IPS DF 6.9 (cell line): ENCODE measurements around the gene RETN.

ENCODE experiments used
- DNase-seq: peaks from one replicate; pipeline ENCODE4 v3.0.0-alpha.2; 2013; ENCODE audit warnings: low read depth, low spot score
- H3K27ac ChIP-seq: one replicate; pipeline ENCODE4 v1.5.1; 2013; ENCODE audit warnings: low read length, control low read depth
- H3K27me3 ChIP-seq: 2 replicates; pipeline ENCODE4 v1.6.1; 2013; ENCODE audit warnings: mild to moderate bottlenecking, low read length; ENCODE audit not compliant: control insufficient read depth, insufficient read depth
- H3K36me3 ChIP-seq: 2 replicates; pipeline ENCODE4 v1.6.1; 2013; ENCODE audit warnings: low read length; ENCODE audit not compliant: control insufficient read depth, insufficient read depth
- H3K4me1 ChIP-seq: 2 replicates; pipeline ENCODE4 v1.6.1; 2013; ENCODE audit warnings: low read length; ENCODE audit not compliant: control insufficient read depth, insufficient read depth
- H3K4me3 ChIP-seq: 2 replicates; pipeline ENCODE4 v1.5.1; 2013; ENCODE audit warnings: mild to moderate bottlenecking, low read length
- H3K9me3 ChIP-seq: 2 replicates; pipeline ENCODE4 v1.6.1; 2013; ENCODE audit warnings: low read length, inconsistent platforms; ENCODE audit not compliant: control insufficient read depth, insufficient read depth
- WGBS: extraction: QIAGEN DNeasy Blood & Tissue Kit; methylation state at CpG from one replicate; pipeline ENCODE4 v1.1.7; 2013; ENCODE audit warnings: mixed read lengths, missing lambda C conversion rate; ENCODE audit not compliant: insufficient read length, insufficient coverage; 5-methylcytosine and 5-hydroxymethylcytosine counted together

The RETN gene

DNA sequence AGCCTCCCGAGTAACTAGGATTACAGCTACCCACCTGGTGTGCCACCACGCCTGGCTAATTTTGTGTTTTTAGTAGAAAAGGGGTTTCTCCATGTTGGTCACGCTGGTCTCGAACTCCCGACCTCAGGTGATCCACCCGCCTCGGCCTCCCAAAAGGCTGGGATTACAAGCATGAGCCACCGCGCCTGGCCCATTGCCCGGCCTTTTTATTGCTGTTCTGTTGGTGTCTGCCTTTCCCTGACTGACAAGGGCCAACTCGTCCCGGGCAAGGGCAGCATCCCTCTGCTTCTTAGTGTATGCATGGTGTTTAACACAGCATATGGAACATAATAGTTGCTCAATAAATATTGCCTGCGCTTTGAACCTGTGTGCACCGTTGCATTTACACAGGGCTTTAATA lies 6.2 kb upstream of the RETN start:
- no peak overlapping the region for H3K27ac ChIP-seq
- H3K4me1 ChIP-seq, result no peaks in the 10 kb centered on the region
- WGBS, result no CpG with 5 or more reads among the region's 14 CpGs
- no peak overlapping the region for H3K4me3 ChIP-seq
- no peaks in the 10 kb centered on the region for H3K36me3 ChIP-seq
- H3K9me3 ChIP-seq, result no peaks in the 10 kb centered on the region
- no peak for DNase-seq
- no peaks in the 10 kb centered on the region for H3K27me3 ChIP-seq

DNA sequence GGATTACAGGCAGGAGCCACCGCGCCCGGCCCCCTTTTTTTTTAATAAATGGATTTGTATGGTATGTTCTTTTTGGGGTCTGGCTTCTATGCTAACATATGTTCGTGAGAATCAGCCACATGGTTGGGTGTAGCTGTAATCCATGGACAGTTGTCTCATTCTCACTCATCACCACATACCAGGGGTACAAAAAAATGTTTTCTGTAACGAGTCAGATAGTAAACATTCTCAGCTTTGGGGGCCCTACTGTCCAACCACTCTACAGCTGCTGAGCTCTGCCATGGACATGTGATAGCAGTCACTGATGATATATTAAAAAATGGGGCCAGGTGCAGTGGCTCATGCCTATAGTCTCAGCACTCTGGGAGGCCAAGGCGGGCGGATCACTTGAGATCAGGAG lies 5.1 kb upstream of the RETN start:
- Histone ChIP-seq H3K27ac (no peak overlapping the region), H3K4me1 (no peaks in the 10 kb centered on the region), H3K4me3 (no peak overlapping the region), H3K27me3 (no peaks in the 10 kb centered on the region; the same call in 1 of the 2 replicates), H3K9me3 (no peaks in the 10 kb centered on the region), H3K36me3 (no peaks in the 10 kb centered on the region)
- no CpG with 5 or more reads among the region's 7 CpGs for WGBS
- DNase-seq, result no peak

DNA sequence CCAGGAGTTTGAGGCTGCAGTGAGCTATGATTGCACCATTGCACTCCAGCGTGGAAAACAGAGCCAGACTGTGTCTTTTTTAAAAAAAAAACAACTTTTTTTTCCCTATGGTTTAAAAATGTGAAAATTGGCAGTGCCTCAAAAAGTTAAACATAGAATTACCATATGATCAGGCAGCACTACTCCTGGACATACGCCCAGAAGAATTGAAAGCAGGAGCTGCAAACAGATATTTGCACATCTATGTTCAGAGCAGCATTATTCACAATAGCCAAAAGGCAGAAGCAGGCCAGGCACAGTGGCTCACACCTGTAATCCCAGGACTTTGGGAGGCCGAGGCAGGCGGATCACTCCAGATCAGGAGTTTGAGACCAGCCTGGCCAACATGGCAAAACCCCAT lies 3.8 kb upstream of the RETN start:
- no CpG with 5 or more reads among the region's 4 CpGs for whole genome bisulfite sequencing
- H3K4me3 ChIP-seq, result no peak overlapping the region

DNA sequence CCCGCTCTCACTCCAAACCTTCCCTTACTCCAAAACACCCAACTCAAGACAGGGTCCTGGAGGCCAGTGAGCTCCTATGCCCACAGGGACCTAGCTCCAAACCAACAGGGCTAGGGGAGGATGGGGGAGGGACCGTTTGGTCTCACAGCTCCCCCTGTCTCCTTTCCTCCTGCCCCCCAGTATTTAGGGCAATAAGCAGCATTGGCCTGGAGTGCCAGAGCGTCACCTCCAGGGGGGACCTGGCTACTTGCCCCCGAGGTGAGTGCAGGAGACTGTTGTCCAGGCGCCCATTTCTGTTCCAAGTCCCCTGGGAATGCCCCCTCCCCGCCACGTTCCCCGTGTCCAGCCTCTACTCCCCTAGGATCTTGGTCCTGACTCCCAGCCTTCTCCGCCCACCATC lies 792 bp downstream of the RETN start:
- Histone ChIP-seq H3K27me3 (no peaks in the 10 kb centered on the region; the same call in 1 of the 2 replicates), H3K9me3 (no peaks in the 10 kb centered on the region), H3K27ac (no peak overlapping the region), H3K4me1 (0 out of 2 replicates have a peak, but pooled peaks cover 4% of the 10 kb centered on the region), H3K4me3 (peak overlapping the region; percentile 70; the same call in 1 of the 2 replicates), H3K36me3 (no peaks in the 10 kb centered on the region)
- DNase-seq, result no peak
- 100% methylated on average over 1 of the region's 9 CpGs for WGBS

More for the DNA sequence above, 3.8 kb upstream of the RETN start:
- H3K9me3 ChIP-seq, result no peaks in the 10 kb centered on the region
- H3K27me3 ChIP-seq, result no peaks in the 10 kb centered on the region; the same call in 1 of the 2 replicates
- no peak overlapping the region for H3K27ac ChIP-seq
- 0 out of 2 replicates have a peak, but pooled peaks cover under 1% of the 10 kb centered on the region for H3K4me1 ChIP-seq
- no peak for DNase-seq
- H3K36me3 ChIP-seq, result no peaks in the 10 kb centered on the region

DNA sequence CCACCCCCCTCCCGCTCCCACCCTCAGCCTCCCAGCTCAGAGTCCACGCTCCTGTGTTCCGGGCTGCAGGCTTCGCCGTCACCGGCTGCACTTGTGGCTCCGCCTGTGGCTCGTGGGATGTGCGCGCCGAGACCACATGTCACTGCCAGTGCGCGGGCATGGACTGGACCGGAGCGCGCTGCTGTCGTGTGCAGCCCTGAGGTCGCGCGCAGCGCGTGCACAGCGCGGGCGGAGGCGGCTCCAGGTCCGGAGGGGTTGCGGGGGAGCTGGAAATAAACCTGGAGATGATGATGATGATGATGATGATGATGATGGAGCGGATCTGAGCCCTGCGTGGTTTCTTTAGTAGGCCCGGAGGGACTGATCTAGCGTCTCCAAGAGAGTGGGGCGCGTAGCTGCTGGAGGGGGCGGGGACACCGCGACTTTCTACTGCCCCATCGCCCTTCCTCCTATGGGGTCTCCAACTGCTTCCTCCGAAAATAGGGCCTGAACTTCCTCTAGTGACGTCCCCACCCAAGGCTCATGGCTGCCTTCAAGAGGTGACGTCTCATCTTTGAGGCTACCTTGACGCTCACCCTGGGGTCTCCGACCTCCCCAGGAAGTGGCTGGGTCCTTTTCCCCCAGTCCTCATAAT lies 1.4 kb downstream of the RETN start:
- no peaks in the 10 kb centered on the region for H3K36me3 ChIP-seq
- no peak overlapping the region for H3K27ac ChIP-seq
- DNase-seq, result no peak
- H3K4me1 ChIP-seq, result 0 out of 2 replicates have a peak, but pooled peaks cover 4% of the 10 kb centered on the region
- H3K4me3 ChIP-seq, result peak overlapping the region; percentile 70
- H3K27me3 ChIP-seq, result no peaks in the 10 kb centered on the region; the same call in 1 of the 2 replicates
- WGBS, result no CpG with 5 or more reads among the region's 43 CpGs
- no peaks in the 10 kb centered on the region for H3K9me3 ChIP-seq

DNA sequence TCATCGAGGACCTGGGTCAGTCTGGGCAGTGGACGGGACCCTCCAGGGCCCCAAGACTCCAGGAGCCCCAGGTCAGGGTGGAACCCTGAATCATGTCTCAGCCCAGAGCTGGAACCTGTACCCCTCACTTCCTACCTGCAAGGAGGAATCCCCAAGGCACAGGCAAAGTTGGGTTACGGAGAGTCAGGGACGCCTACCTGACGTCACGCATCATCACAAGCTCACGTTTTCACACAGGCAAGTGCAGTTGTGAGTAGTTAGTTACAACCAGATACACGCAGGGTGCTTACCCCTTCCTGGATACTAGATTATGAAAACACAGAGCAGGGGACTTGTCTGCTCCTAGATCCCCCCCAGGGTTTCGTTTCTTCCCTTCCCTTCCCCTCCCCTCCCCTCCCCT lies 1.9 kb downstream of the RETN start:
- Histone ChIP-seq H3K27ac (no peak overlapping the region), H3K9me3 (no peaks in the 10 kb centered on the region), H3K36me3 (no peaks in the 10 kb centered on the region), H3K27me3 (no peaks in the 10 kb centered on the region; the same call in 1 of the 2 replicates), H3K4me3 (peak overlapping the region; percentile 70), H3K4me1 (0 out of 2 replicates have a peak, but pooled peaks cover 4% of the 10 kb centered on the region)
- DNase-seq, result no peak
- WGBS, result no CpG with 5 or more reads among the region's 9 CpGs

DNA sequence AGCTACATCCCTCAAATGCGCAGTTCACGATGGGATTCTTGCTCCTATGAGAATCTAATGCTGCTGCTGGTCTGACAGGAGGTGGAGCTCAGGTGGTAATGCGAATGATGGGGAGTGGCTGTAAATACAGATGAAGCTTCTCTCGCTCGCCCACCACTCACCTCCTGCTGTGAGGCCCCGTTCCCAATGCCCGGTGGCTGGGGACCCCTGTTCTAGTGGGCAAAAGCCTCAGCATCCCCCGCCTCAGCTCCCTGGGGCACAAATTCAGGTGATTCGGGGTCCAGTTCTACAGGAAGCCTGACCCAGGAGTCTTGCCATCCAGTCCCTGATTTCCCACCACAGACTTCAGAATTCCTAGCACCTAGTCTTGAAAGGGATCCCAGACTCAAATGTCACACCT lies 3.7 kb downstream of the RETN start:
- Histone ChIP-seq H3K27ac (no peak overlapping the region), H3K4me3 (no peak overlapping the region), H3K9me3 (no peaks in the 10 kb centered on the region), H3K36me3 (no peaks in the 10 kb centered on the region), H3K4me1 (0 out of 2 replicates have a peak, but pooled peaks cover 4% of the 10 kb centered on the region), H3K27me3 (no peaks in the 10 kb centered on the region; the same call in 1 of the 2 replicates)
- DNase-seq, result no peak
- no CpG with 5 or more reads among the region's 9 CpGs for WGBS

DNA sequence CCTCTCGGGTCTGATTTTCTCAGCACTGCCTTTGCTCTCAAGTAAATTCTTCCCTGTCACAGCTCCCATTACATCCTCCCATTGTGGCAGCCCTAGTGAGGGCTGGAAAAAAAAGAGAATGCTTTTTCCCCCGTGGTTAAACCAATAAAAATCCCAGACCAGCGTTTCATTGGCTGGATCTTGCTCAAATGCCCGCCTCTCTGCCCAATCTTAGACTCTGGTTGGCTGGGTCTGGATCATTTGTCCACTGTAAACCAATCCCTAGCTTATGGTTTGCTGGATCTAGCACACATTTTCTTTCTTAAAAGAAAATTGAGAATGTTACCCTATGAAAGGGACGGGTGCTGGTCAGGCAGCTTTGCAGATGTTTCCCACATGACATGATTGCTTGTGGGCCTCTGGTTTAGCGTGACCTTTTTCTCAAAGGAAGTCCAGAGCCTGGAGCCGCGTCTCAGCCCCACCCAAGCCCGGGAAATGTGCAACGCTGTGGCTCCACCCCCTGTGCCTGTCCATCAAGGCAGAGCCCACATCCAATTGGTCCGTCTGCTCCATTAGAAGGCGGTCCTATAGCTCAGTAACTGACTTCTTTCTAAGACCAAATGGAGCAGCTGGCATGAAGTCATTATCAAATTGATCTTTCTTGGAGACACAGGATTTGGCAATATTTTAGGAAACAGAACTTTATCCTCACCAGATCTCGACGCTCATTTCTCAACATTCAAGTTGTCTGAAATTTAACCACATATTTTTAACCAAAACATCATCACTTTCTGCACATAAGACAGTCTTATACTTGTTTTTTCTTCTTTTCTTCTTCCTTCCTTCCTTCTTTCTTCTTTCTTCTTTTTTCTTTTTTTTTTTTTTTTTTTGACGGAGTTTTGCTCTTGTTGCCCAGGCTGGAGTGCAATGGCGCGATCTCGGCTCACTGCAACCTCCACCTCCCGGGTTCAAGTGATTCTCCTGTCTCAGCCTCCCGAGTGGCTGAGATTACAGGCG lies 5.5 kb downstream of the RETN start:
- H3K36me3 ChIP-seq, result no peaks in the 10 kb centered on the region
- H3K27me3 ChIP-seq, result no peaks in the 10 kb centered on the region; the same call in 1 of the 2 replicates
- H3K4me1 ChIP-seq, result 0 out of 2 replicates have a peak, but pooled peaks cover 4% of the 10 kb centered on the region
- H3K4me3 ChIP-seq, result no peak overlapping the region
- no peak overlapping the region for H3K27ac ChIP-seq
- DNase-seq, result no peak
- WGBS, result 100% methylated on average over 2 of the region's 21 CpGs
- H3K9me3 ChIP-seq, result no peaks in the 10 kb centered on the region

DNA sequence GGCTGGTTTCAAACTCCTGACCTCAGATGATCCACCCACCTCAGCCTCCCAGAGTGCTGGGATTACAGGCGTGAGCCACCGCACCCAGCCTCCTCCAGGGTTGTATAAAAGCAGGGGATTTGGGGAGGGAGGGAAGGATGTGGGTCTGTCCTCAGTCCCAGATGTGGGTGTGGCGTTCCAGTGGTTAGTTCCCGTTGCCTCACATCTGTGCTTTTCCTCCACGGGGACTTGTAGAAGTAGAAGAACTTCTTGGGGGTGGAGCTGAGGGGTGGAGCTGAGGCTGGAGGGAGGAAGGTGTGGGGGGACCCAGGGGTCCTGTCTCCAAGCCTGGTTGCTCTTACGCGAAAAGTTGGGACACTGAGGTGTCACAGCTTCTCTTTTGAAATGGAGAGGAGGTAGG lies 7.5 kb downstream of the RETN start:
- no peaks in the 10 kb centered on the region for H3K27me3 ChIP-seq
- no peaks in the 10 kb centered on the region for H3K36me3 ChIP-seq
- H3K27ac ChIP-seq, result no peak overlapping the region
- no peak overlapping the region for H3K4me3 ChIP-seq
- peaks cover 1% of the 10 kb centered on the region; the same call in 1 of the 2 replicates for H3K4me1 ChIP-seq
- DNase-seq, result no peak
- H3K9me3 ChIP-seq, result no peaks in the 10 kb centered on the region
- WGBS, result no CpG with 5 or more reads among the region's 7 CpGs

DNA sequence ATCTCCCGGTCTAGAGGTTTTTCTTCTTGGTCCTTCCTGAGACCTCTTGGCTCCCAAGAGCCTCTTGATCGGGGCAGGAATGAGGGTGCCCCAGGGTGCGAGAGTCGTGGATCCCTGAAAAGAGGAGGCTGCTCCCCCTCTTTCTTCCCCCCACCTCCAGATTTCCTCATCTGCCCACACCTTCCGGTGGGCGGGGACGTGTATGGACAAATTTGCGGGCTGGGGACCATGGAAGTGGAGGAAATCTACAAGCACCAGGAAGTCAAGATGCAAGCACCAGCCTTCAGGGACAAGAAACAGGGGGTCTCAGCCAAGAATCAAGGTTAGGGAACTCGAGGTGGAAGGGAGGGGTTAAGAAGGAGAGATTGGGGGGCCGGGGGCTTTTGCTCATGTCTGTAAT lies 8.0 kb downstream of the RETN start, which contains the start of gene MCEMP1:
TSS of gene MCEMP1 (plus strand) at position 237 of the 400 bp plus-strand sequence. CDS start at position 268, 31 bp downstream.
- no peak for DNase-seq
- Histone ChIP-seq H3K27me3 (no peaks in the 10 kb centered on the region), H3K9me3 (no peaks in the 10 kb centered on the region), H3K27ac (no peak within 1 kb of the TSS), H3K4me1 (peaks cover 2% of the 10 kb centered on the region), H3K36me3 (no peaks in the 10 kb centered on the region), H3K4me3 (no peak within 1 kb of the TSS)
- WGBS, result no CpG with 5 or more reads among the region's 10 CpGs
